ENCODE results near the gene SMIM35. TPM values are rescaled to one million over a fixed set of nuclear protein-coding genes. Genes with fewer than 3 reads are reported as not detected.

SMIM35 gene
- total RNA-seq, 4 donors from 2014 or later = not detected

GRCh38 chr11:118078911-118079411, 7.8 kb downstream of the SMIM35 start:
- no peak for TF ChIP-seq CTCF (IDR thresholded peaks at IDR 0.05; ENCODE audit: low read depth)

GRCh38 chr11:118076754-118077281, 9.9 kb downstream of the SMIM35 start, which contains the start of gene TMPRSS4:
TSS of gene TMPRSS4 (plus strand) at chr11:118077078. CDS start at chr11:118077303, 225 bp downstream.
- no peak for TF ChIP-seq CTCF (IDR thresholded peaks at IDR 0.05; ENCODE audit: low read depth)

GRCh38 chr11:118074785-118075184, 12.0 kb downstream of the SMIM35 start:
- no peak for TF ChIP-seq CTCF (IDR thresholded peaks at IDR 0.05; ENCODE audit: low read depth)

GRCh38 chr11:118074091-118074685, 12.6 kb downstream of the SMIM35 start:
- no peak for TF ChIP-seq CTCF (IDR thresholded peaks at IDR 0.05; ENCODE audit: low read depth)

- no peak for TF ChIP-seq CTCF (IDR thresholded peaks at IDR 0.05; ENCODE audit: low read depth)
Observed at GRCh38 chr11:118073554-118073953, 13.2 kb downstream of the SMIM35 start.

- no peak for TF ChIP-seq CTCF (IDR thresholded peaks at IDR 0.05; ENCODE audit: low read depth)
Observed at GRCh38 chr11:118071416-118072030, 15.2 kb downstream of the SMIM35 start.

- TF ChIP-seq CTCF (IDR thresholded peaks at IDR 0.05; ENCODE audit: low read depth) = no peak
Observed at GRCh38 chr11:118068945-118069612, 17.7 kb downstream of the SMIM35 start.

Measured in subcutaneous adipose tissue (tissue), 4 donors.